Esophagus squamous epithelium (tissue), 5 donors: ENCODE results near the gene EVL. TPM values are rescaled to one million over a fixed set of nuclear protein-coding genes. Genes with fewer than 3 reads are reported as not detected.
A peak's percentile ranks its signal among the peaks of the same experiment; 100 is the strongest.

Experiments
- DNase-seq: peaks from one replicate; lab custom pipeline; 2025; lab: John Stamatoyannopoulos, UW
- H3K27ac ChIP-seq, 4 donors: fragments of 200-600 bp; sonication (generic); one replicate each; pipeline ENCODE4 v1.5.1; 2016 to 2019; ENCODE audit warnings: mild to moderate bottlenecking in 1 of 4
- H3K27me3 ChIP-seq, 4 donors: fragments of 200-600 bp; sonication (generic); 1 replicate in 3 of 4; 2 replicates in 1 of 4; pipeline versions ENCODE4 v1.5.1 to v1.6.0; 2017 to 2021; ENCODE audit warnings: antibody characterized with exemption in 1 of 4
- H3K36me3 ChIP-seq, 3 donors: fragments of 200-600 bp; sonication (generic); one replicate each; pipeline ENCODE4 v1.5.1; 2016 to 2019
- H3K4me1 ChIP-seq, 3 donors: fragments of 200-600 bp; sonication (generic); one replicate each; pipeline ENCODE4 v1.5.1; 2017 to 2019
- H3K4me3 ChIP-seq, 4 donors: fragments of 200-600 bp; sonication (generic); 1 replicate in 3 of 4; 2 replicates in 1 of 4; pipeline ENCODE4 v1.5.1; 2016 to 2019; ENCODE audit warnings: mild to moderate bottlenecking in 2 of 4, moderate library complexity in 1 of 4
- H3K9me3 ChIP-seq, 3 donors: fragments of 200-600 bp; sonication (generic); one replicate each; pipeline ENCODE4 v1.5.1; 2016 to 2019
- POLR2A ChIP-seq, 4 donors: fragments of 450-650 bp; IDR thresholded peaks; one replicate each; pipeline ENCODE4 v1.6.1; 2017; ENCODE audit warnings: antibody characterized with exemption in 4 of 4, mild to moderate bottlenecking in 4 of 4, moderate library complexity in 3 of 4
- WGBS, 2 donors: methylation state at CpG; one replicate each; pipeline ENCODE4 v1.1.5; 2018; 5-methylcytosine and 5-hydroxymethylcytosine counted together
- intact Hi-C: fragments of 100-400 bp; cut with DNase I; formaldehyde crosslinking; loops from one replicate; pipeline ENCODE4 v1.15.0; 2022
- total RNA-seq, 4 donors: library from RNA; depleted of rRNA; stranded (reverse); fragments of >200 nt; gene quantifications; one replicate each; pipeline ENCODE4 v1.1.0, GENCODE V29; 2016
- TF ChIP-seq, protein P1 (sequence below), 6 experiments: fragments of 450-650 bp in 4 of 6; fragments of 200-600 bp in 2 of 6; sonication (generic) in 2 of 6; IDR thresholded peaks; one replicate each; pipeline ENCODE4 v1.5.1; 2016 to 2019; ENCODE audit warnings: antibody characterized with exemption in 6 of 6, mild to moderate bottlenecking in 4 of 6, moderate library complexity in 4 of 6
- donor health status: DM: yes; HTN: yes; CAD: no.

The EVL gene
- total RNA-seq, 4 donors from 2014 or later: 20.0 to 61.2 (median 25.8) TPM

DNA sequence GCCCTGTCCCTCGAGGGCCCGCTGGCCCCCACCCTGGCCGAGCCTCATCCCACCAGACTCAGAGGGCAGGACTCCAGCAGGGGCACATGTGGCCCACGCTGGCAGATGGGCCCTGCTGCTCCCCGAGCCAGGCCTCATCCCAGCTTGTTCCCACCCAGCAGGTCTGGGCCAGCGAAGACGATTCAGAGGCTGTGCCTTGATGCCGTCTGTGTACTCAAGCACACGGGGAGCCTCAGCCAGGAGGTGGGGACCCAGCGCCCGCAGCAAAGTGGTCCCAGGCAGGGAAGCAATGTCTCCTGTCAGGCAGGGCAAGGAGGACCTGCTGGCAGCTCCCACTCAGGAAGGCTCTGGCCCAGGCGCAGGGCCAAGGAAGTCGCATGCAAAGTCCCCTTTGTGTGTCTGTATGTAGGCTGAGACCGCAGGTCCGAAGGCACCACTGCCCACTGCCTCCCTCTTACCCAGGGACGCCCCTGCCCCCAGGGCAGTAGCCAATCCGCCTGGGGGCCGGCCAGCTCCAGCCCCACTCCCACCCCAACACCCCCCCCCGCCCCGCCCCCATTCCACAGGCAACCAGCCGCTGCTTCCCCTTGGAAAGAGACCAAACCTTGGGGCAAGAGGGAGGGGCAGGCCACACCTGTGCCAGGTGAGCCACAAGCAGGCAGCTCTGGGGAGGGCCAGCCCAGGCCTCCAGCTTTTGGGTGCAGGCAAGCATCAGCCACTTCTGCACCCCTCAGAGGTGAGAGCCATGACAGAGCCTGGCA lies 84.8 kb downstream of the EVL start:
- 50% methylated on average over 2 of the region's 21 CpGs; no CpG with 5 or more reads in 1 of the 2 donors for WGBS, 2 donors
- H3K27ac ChIP-seq: peak overlapping the region; percentile 16 to 83 (median 66)

DNA sequence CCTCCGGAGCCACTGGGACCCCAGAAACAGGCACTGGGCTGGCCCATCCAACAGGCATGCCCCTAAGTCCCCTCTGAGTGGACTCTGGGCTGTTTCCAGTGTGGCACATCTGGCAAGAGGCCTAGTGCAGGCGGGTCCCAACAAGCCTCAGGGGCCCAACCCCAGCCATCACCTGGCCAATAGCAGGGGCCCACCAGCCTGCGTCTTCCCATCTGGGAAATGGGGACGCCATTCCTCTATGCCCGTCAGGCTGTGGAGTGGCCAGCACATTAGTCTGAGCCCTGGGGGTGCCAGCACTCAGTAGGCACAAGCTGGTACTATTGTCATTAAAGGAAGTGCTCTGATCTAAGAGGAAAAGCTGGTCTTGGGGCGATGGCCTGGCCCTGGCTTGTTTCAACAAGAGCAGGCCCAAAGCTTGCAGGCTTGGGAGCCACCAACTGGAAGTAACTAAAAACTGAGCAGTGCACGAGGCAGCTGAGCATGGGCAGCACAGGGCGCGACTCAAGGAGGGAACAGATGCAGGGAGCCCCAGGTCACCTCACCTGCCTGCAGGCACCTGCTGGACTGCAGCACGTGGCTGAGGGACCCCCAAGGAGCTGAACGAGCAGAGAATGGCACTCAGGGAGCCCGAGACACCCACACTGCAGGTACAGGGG lies 85.8 kb downstream of the EVL start:
- no peak overlapping the region for H3K4me3 ChIP-seq
- peaks cover 0 to 4% (median 0%) of the 10 kb centered on the region in 4 donors for H3K27me3 ChIP-seq
- H3K4me1 ChIP-seq: peaks cover 30 to 73% (median 36%) of the 10 kb centered on the region in 3 donors
- peaks cover 0 to 18% (median 7%) of the 10 kb centered on the region in 3 donors for H3K9me3 ChIP-seq
- H3K36me3 ChIP-seq: peaks cover 0 to 21% (median 0%) of the 10 kb centered on the region in 3 donors
- TF ChIP-seq, protein P1, sequence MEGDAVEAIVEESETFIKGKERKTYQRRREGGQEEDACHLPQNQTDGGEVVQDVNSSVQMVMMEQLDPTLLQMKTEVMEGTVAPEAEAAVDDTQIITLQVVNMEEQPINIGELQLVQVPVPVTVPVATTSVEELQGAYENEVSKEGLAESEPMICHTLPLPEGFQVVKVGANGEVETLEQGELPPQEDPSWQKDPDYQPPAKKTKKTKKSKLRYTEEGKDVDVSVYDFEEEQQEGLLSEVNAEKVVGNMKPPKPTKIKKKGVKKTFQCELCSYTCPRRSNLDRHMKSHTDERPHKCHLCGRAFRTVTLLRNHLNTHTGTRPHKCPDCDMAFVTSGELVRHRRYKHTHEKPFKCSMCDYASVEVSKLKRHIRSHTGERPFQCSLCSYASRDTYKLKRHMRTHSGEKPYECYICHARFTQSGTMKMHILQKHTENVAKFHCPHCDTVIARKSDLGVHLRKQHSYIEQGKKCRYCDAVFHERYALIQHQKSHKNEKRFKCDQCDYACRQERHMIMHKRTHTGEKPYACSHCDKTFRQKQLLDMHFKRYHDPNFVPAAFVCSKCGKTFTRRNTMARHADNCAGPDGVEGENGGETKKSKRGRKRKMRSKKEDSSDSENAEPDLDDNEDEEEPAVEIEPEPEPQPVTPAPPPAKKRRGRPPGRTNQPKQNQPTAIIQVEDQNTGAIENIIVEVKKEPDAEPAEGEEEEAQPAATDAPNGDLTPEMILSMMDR (IDR thresholded peaks at IDR 0.05): no peak
- TF ChIP-seq POLR2A (IDR thresholded peaks at IDR 0.05): no peak
- DNase-seq: no peak
- 5% methylated on average over 4 of the region's 12 CpGs; no CpG with 5 or more reads in 1 of the 2 donors for WGBS, 2 donors
- intact Hi-C loops: no loop called here
- peak overlapping the region; percentile 16 to 83 (median 68) for H3K27ac ChIP-seq

More for the DNA sequence above, 84.8 kb downstream of the EVL start:
- H3K4me3 ChIP-seq: no peak overlapping the region
- H3K4me1 ChIP-seq: peaks cover 35 to 74% (median 47%) of the 10 kb centered on the region in 3 donors
- TF ChIP-seq POLR2A (IDR thresholded peaks at IDR 0.05): no peak
- TF ChIP-seq, protein P1 (IDR thresholded peaks at IDR 0.05): no peak
- peaks cover 0 to 16% (median 7%) of the 10 kb centered on the region in 3 donors for H3K9me3 ChIP-seq
- intact Hi-C loops: no loop called here
- no peak for DNase-seq
- H3K36me3 ChIP-seq: peaks cover 0 to 25% (median 0%) of the 10 kb centered on the region in 3 donors
- peaks cover 0 to 4% (median 0%) of the 10 kb centered on the region in 4 donors for H3K27me3 ChIP-seq

DNA sequence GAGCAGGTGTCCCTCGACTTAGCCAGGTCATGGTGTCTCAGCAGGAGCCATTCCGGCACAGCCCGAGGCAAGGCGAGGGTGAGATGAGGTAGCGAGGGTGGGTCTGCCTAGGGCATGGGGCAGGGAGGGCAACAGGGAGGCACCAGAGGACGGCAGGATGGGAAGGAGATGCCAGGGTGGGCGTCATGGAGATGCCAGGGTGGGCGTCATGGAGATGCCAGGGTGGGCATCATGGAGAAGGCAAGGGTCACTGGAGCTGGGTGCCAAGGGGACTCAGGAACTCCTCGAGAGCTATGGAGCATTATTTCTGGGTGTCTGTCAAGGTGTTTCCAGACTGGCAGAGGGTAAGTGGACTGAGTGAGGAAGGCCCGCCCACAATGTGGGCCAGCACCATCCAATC lies 86.9 kb downstream of the EVL start:
- peak overlapping the region in 1 of 4 donors; percentile 61 for H3K27ac ChIP-seq
- DNase-seq: no peak
- intact Hi-C loops: no loop called here
- H3K9me3 ChIP-seq: peaks cover 0 to 18% (median 7%) of the 10 kb centered on the region in 3 donors
- H3K4me3 ChIP-seq: no peak overlapping the region
- H3K27me3 ChIP-seq: peaks cover 0 to 9% (median 0%) of the 10 kb centered on the region in 4 donors
- peaks cover 0 to 14% (median 0%) of the 10 kb centered on the region in 3 donors for H3K36me3 ChIP-seq
- peaks cover 36 to 73% (median 42%) of the 10 kb centered on the region in 3 donors for H3K4me1 ChIP-seq
- WGBS, 2 donors: 78 to 94% methylated on average over 8 to 9 of the region's 10 CpGs
- TF ChIP-seq POLR2A (IDR thresholded peaks at IDR 0.05): no peak
- TF ChIP-seq, protein P1 (IDR thresholded peaks at IDR 0.05): no peak

DNA sequence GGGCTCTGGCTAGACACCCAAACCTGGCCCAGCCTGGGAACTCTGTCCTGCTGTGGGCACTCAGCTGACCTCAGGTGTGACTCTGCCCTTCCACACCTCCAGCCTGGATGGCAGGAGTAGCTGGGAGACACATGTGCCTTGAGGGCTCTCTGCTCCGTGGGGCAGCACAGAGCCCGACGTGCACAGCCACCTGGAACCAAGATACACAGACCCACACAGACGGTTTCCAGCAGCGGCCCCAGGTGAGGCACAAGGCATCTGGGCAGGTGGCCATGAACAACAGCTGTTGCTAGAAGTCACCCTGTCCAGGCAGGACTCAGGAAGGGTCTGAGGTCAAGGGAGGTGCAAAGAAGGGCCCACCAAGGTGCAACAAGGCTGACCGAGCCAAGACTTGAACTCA lies 88.3 kb downstream of the EVL start:
- no CpG with 5 or more reads among the region's 6 CpGs for WGBS, 2 donors
- H3K27me3 ChIP-seq: peaks cover 0 to 24% (median 0%) of the 10 kb centered on the region in 4 donors
- H3K4me3 ChIP-seq: no peak overlapping the region
- no peak for DNase-seq
- TF ChIP-seq, protein P1 (IDR thresholded peaks at IDR 0.05): no peak
- TF ChIP-seq POLR2A (IDR thresholded peaks at IDR 0.05): no peak
- peaks cover 0 to 18% (median 7%) of the 10 kb centered on the region in 3 donors for H3K9me3 ChIP-seq
- no peak overlapping the region for H3K27ac ChIP-seq
- H3K36me3 ChIP-seq: peaks cover 0 to 8% (median 0%) of the 10 kb centered on the region in 3 donors
- H3K4me1 ChIP-seq: peaks cover 36 to 74% (median 41%) of the 10 kb centered on the region in 3 donors
- intact Hi-C loops: no loop called here
